Right renal pelvis (tissue), 4 donors: ENCODE measurements around the gene PRDM11. TPM values are rescaled to one million over a fixed set of nuclear protein-coding genes. Genes with fewer than 3 reads are reported as not detected.

Experiments used
- DNase-seq, 4 donors: peaks; one replicate each; pipeline ENCODE4 v3.0.0-alpha.2; 2013; ENCODE audit warnings: low read depth in 4 of 4, low spot score in 3 of 4, missing footprints in 1 of 4
- polyA plus RNA-seq, 4 donors: library from polyadenylated mRNA; unstranded; fragments of 120-200 nt; gene quantifications; one replicate each; pipeline ENCODE4 v1.2.1, GENCODE V29; 2013; ENCODE audit not compliant: insufficient read length in 4 of 4

PRDM11 gene
- polyA plus RNA-seq, 4 donors = 20.3 to 21.8 (median 21.4) TPM

DNA sequence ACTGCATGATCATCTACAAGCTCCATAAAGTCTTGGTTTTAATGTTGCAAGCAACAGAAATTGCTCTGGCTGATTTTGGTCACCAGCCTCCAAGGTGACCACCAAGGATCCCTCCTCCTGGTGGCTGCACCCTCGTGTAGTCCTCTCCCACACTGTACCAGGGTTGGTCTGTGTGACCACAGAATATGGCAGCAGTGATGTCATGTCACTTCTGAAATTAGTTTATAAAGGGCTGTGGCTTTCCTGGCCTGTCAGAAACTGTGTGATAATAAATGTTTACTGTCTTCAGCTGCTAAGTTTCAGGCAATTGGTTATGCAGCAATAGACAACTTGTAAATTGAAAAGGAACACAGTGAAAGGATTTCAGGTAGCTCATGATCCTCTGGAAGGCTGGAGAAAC lies 5.3 kb upstream of the PRDM11 start:
- DNase-seq = no peak

DNA sequence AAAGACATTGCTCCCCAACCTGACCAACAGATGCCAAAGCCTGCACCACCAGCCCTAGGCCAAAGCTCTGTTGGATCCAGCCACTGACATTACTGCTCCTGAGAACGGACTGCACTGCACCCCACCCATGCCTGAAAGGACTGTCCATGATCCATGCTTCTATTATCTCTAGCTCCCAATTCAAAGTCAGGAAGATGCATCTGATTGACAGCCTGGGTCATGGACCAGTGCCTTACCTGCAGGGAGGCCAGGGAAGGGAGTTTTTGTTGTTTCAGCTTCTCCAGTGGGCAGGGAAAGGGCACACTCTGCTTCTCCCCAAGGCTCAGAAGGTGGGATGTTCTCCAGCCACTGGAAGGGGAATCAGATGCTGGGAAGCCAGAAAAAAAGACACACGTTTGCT lies 4.8 kb upstream of the PRDM11 start:
- no peak for DNase-seq

DNA sequence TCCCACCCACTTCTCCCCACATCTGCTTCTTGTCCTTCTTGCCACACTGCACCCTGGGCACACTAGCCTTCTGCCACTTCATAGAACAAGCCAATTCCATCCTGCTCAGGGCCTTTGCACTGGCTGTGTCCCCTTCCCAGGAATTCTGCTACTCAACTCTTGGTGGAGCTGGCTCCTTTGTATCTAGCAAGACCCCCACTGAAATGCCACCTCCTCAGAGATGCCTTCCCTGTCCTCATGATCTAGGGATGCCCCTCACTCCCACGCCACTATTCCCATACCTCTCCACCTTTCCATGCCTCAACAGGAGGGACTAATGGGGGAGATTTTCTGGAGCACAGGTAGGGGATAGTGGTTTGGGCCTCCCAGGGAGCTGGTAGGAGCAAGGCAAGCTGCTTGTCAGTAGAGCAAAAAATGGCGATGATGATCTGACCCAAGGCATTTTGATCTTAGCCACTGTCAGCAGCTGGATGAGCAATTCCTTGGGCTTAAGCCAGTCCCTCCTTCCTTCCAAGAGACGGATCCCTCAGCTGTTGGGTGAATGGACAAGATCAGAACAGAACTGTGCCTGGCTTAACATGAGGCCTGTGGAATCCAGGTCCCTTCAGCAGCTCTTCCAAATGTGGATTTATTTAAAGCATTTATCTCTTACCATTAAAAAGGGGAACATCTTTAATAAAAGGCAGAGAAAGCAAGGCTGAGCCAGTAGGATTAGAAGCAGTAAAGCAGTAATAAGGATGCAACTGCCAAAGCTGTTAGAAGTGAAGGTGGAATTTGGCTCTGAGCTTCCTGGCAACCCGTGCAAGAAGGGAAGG lies 4.0 kb upstream of the PRDM11 start:
- DNase-seq = no peak

- no peak for DNase-seq
Observed at GRCh38 chr11:45143494-45143893, 2.9 kb upstream of the PRDM11 start.

DNA sequence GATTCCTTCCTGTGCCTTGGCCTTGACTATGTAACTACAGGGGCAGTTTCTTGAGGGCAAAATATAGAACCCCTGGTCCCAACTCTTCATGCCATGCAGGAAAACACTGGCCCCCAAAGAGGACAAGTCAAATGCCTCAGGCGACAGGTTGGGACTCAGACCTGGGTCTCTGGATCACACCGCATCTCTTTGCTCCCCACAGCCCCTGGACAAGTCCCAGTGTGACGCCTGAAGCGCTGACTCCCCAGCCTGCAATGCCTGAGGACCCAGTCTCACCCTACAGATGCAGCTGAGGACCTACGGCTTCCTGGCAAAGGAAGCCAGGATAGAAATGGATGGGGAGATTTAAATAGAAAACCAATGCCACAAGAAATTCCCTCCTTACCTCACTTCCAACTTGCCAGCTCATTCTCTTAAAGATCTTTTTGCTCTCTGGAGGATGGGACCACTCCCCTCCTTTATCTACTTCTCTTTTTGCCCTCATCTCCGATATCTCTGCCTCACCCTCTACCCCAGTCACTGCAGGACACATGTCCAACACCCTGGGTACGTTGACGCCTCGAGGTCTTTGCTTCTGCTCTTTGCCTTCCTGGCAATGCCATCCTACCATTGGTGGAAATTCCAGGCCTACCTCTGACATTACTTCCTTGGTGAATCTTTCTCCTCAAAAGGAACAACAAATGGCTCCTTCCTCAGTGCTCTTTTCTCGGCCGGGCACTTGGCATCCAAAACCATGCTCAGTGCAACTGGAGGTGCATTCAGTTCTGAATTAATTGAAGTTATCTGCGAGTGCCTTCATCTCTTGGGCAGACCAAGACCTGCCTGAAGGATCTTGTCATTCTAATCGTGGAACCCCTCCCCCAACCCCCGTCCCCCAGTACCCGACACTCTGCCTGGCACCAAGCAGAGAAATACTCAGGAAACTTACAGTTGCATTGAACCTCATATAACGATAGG lies 2.0 kb upstream of the PRDM11 start:
- DNase-seq = no peak

DNA sequence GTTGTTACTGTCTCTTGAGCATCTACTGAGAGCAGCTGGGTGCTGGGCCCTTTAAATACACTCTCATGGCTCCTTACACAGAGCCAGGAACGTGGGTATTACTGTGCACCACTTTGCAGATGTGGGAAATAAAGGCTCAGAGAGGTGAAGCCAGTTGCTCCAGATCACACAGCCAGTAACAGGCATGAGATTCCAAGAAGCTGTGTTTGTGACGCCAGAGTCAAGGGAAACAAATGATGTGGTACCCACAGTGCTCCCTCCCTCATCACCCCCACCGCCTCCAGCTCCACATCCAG lies 1.4 kb upstream of the PRDM11 start:
- DNase-seq = no peak

DNA sequence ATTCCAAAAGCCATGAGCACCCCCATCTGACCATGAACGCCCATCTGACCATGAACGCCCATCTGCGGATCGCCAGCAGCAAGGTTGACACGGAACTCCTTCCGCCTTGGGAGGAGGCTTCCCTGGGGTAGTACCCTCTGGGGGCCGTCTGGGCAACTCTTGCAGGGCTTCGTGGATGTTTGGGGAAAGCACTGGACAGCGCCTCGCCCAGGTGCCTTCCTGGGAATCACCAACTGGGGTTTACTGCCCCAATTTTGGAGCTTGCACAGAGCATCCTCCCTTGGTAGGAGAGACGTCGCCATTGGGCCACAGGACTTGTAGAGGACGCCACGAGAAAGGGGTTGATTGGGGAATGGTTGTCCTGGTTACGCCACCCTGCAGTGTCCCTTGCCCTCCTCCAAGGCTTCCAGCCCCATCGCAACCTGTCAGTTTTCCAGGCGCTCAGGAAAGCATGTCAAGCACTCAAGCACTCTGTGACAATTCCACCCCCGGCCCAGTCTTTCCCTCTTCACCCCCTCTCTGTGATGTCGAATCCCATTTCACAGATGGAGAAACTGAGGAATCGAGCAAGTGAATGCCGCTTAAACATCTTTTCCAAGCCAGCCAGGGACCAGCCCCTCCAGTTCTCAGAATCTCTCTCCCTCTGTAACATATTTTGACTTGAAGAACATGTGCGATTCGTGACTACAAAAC lies 914 bp upstream of the PRDM11 start:
- DNase-seq = no peak

DNA sequence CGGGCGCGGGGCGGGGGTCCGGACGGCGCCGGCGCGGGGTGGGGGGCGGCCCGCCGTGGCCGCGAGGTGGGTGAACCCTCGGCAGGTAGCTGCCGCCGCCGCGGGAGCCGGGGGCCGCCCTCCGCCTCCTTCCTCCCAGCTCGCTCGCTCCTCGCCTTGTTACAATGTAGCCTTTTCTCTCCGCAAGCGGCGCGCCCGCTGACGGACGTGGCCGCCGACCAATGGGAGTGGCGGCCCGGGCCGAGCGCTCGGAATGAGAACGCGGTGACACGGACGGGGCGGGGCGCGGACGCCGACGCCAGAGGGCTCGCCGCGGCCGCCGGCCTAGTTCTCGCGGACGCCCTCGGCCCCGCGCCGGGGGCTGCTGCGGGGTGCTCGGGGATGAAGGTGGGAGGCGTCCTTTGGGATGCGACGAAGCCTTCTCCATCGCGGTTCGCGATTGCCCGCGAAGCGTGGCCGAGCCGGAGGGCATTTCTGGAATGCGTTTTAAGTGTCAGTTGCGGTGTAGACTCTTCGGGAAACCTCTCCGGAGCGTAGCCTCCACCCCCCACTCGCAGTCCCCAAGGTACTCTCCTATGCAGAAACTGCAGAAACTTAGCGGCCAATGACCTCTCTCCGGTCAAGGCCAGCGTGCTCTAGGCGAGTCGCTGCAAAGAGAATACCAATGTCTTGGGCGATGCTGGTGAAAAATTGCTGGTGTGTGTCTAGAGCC lies 734 bp downstream of the PRDM11 start:
- DNase-seq = peak; percentile 87 to 90 (median 88)

DNA sequence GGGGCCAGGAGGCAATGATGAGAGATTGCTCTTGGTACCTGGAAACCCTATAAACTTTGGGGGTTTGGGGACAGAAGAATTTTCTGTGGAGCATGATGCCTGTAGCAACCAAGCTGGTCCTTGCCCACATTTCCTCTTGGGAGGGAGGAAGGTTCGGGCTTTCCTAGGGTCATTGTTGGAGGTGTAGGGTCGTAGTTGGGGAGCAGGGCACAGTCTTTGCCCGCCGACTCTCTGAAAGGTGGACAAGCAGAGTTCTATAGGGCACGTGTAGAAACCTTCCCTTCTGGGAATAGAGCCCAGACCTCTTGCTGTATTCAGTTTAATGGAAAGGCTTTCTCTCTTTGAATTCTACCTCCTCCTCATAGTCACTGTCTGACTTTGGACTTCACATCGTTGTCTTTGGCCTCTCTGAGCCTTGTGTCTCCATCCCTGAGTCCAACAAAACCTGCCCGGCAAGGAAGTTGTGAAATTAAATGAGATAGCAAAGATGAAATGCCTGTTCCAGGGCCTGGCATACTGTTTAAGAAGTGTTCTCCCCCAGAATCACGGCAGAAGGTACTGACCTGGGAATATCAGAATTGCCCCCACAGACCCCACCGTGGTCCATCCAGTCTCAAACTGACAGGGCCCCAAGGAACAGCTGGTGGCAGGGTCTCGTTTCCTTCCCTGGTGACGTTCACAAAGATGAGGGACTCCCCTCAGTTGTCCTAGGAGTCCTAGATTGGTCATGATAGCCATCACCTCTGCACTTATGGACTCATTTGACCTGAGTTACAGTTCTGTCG lies 1.6 kb downstream of the PRDM11 start:
- DNase-seq = no peak

DNA sequence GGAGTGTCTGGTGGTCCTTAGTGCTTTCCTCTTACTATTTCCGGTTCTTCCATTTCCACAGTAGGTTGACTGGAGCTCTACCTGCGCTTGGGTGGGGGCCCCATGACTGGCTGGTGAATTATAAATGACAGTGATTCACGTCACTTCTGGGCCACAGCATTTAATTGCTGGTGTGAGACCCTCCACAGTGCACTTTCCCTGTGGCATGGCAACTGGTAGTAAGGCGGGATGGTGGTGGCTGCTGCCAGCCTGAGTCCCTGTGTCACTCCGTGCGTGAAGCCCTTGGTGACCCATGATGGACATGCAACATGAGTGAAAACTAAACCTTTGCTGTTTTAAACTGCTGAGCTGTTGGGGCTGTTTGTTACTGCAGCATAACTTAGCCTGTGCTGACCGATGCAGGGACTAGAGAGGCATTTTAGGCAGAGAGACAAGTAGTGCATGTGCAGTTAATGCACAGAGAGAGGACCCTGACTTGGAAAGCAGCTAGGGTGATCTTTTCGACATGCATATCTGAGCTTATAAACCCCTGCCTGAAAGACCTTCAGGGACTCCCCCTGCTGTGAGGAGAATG lies 3.1 kb downstream of the PRDM11 start:
- DNase-seq = no peak

GRCh38 chr11:45150301-45150700 lies 3.9 kb downstream of the PRDM11 start:
- no peak for DNase-seq

DNA sequence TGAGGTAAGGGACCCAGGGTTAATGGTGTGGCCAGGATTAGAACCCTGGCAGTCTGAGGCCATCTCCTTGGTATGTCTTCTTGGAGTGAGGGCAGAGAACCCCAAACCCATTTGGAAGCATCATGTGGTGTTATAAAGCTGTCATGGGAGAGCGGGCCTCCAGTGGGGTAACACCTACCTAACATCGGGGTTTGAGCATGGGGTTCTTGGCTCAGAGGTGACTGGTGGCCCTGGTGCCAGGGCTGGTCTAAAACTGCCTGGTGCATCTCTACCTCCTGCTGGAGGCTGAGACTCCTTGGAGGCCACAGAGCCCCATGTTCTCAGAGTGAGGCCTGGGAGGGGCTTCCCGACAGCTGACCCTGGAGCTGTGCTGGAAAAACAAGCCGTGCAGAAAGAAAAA lies 4.5 kb downstream of the PRDM11 start:
- no peak for DNase-seq

- DNase-seq = no peak
Observed at GRCh38 chr11:45151362-45151982, 5.0 kb downstream of the PRDM11 start.

GRCh38 chr11:45152740-45153595 lies 6.5 kb downstream of the PRDM11 start:
- no peak for DNase-seq

GRCh38 chr11:45154276-45154675 lies 7.8 kb downstream of the PRDM11 start:
- DNase-seq = no peak

GRCh38 chr11:45155058-45155551 lies 8.7 kb downstream of the PRDM11 start:
- no peak for DNase-seq

DNA sequence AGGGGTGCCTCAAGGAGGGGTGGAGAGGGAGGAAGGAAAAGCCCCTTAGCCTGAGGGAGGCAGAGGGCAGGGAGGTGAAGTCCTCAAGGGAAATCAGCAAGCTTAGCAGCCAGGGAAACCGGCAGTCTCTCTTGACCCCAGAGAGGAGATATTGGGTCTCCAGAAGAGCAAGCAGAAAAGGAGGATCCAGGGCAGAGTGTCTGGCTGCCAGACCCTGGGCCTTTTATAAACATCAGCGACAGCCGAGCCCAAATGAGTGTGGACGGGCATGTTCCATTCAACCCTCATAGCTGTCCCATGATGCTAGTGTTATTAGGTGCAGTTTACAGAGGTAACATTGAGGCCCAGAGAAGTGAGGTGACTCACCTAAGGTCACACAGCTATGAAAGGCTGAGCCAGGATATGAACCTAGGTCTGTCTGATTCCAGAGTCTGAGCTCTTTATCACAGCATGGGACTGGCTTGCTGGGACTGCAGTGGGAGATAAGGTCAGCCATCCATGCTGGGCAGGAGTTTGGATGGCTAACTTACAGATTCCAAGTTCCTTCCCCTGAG lies 9.3 kb downstream of the PRDM11 start:
- no peak for DNase-seq

DNA sequence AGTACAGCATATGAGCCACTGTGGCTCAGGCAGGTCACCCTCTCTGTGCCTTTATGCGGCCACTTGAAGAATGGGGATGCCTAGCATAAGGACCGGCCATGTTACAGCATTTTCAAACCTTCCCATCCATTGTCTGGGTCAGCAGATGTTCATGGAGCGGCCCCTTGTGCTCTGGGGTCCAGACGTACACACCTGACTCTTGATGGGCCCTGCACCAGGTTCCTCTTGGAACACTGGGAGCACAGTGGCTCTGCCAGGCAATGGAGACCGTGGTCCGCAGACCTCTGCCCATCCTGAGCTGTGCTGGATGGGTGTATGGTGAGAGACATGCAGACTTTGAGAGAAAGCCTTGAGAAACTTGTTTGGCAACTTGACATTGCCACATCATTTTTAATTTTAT lies 9.8 kb downstream of the PRDM11 start:
- no peak for DNase-seq
